Hepatocyte (in vitro differentiated cells): Measurements from ENCODE around the gene TEX29. TPM values are rescaled to one million over a fixed set of nuclear protein-coding genes. Genes with fewer than 3 reads are reported as not detected.

ENCODE experiments used
- DNase-seq: peaks from one replicate; pipeline ENCODE4 v3.0.0-alpha.2; 2016; ENCODE audit warnings: low spot score
- H2AFZ ChIP-seq: fragments of 200-600 bp; sonication (generic); 2 replicates; pipeline ENCODE4 v1.6.0; 2016; ENCODE audit warnings: antibody characterized with exemption, mild to moderate bottlenecking
- H3K27ac ChIP-seq: fragments of 200-600 bp; sonication (generic); 2 replicates; pipeline ENCODE4 v1.5.1; 2016; ENCODE audit warnings: mild to moderate bottlenecking
- H3K27me3 ChIP-seq: fragments of 200-600 bp; sonication (generic); 2 replicates; pipeline ENCODE4 v1.6.1; 2016
- H3K36me3 ChIP-seq: fragments of 200-600 bp; sonication (generic); replicated peaks from 2 replicates; pipeline ENCODE4 v1.5.1; 2016; ENCODE audit warnings: low read depth; ENCODE audit not compliant: insufficient read depth
- H3K4me1 ChIP-seq: fragments of 200-600 bp; sonication (generic); 2 replicates; pipeline ENCODE4 v1.5.1; 2016; ENCODE audit warnings: mild to moderate bottlenecking, moderate library complexity; ENCODE audit not compliant: insufficient read depth
- H3K4me2 ChIP-seq: fragments of 200-600 bp; sonication (generic); 2 replicates; pipeline ENCODE4 v1.6.0; 2016
- H3K4me3 ChIP-seq: fragments of 200-600 bp; sonication (generic); 2 replicates; pipeline ENCODE4 v1.5.1; 2016; ENCODE audit warnings: mild to moderate bottlenecking
- H3K79me2 ChIP-seq: fragments of 200-600 bp; sonication (generic); 2 replicates; pipeline ENCODE4 v1.6.0; 2017; ENCODE audit warnings: mild to moderate bottlenecking
- H3K9me2 ChIP-seq: fragments of 200-600 bp; sonication (generic); replicated peaks from 2 replicates; pipeline ENCODE4 v1.6.0; 2017; ENCODE audit warnings: mild to moderate bottlenecking; ENCODE audit not compliant: insufficient read depth
- H3K9me3 ChIP-seq: fragments of 200-600 bp; sonication (generic); 2 replicates; pipeline ENCODE4 v1.5.1; 2016; ENCODE audit warnings: low read depth, mild to moderate bottlenecking
- H4K20me1 ChIP-seq: fragments of 200-600 bp; sonication (generic); 2 replicates; pipeline ENCODE4 v1.6.0; 2016; ENCODE audit warnings: mild to moderate bottlenecking; ENCODE audit not compliant: insufficient read depth, poor library complexity, severe bottlenecking
- CTCF ChIP-seq: fragments of 200-600 bp; sonication (generic); IDR thresholded peaks from 2 replicates; pipeline ENCODE4 v1.5.1; 2016; ENCODE audit warnings: antibody characterized with exemption, mild to moderate bottlenecking; ENCODE audit not compliant: poor library complexity
- EZH2 ChIP-seq: fragments of 200-600 bp; sonication (generic); IDR thresholded peaks from 2 replicates; pipeline ENCODE4 v1.6.1; 2016; ENCODE audit warnings: antibody characterized with exemption, mild to moderate bottlenecking, borderline replicate concordance
- EZH2phosphoT487 ChIP-seq: fragments of 200-600 bp; sonication (generic); IDR thresholded peaks from one replicate; pipeline ENCODE4 v1.6.1; 2018; ENCODE audit warnings: antibody characterized with exemption, mild to moderate bottlenecking, low read depth, moderate library complexity; ENCODE audit not compliant: unreplicated experiment, severe bottlenecking
- WGBS: methylation state at CpG from one replicate; pipeline ENCODE4 v1.1.6; 2016; ENCODE audit warnings: low lambda C conversion rate; ENCODE audit errors: missing lambda C conversion rate; 5-methylcytosine and 5-hydroxymethylcytosine counted together
- polyA plus RNA-seq: library from polyadenylated mRNA; unstranded; fragments of >200 nt; fragmentation: Nextera tagmentation; extraction: Ambion mirVana; gene quantifications from 2 replicates; pipeline ENCODE4 v1.2.1, GENCODE V29; 2016
- total RNA-seq: library from RNA; depleted of rRNA; stranded (reverse); fragments of >200 nt; gene quantifications from 2 replicates; pipeline ENCODE4 v1.2.3, GENCODE V29; 2014

The TEX29 gene
- total and polyA plus RNA-seq, 2 experiments from 2014 or later: 0.83 to 1.8 TPM

DNA sequence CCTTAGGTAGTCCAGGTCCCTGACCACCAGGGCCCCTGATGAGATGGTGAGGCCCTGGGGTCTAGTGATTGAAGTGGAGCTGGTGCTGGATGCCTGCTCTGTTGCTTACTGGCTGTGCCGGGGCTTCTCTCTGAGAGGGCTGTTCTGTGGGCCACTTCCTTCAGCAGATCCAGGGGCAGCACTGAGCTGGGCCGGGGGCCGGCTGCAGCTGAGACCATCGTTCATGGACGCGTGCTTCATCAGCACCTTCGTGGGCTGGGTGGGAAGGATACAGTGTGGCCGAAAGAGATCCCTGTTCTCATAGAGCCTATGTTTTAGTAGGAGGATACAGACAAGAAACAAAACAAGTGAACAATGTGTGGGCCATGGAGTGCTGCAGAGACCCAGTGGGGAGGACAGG, 33.2 kb upstream of the TEX29 start:
- no peaks in the 10 kb centered on the region for H3K9me2 ChIP-seq
- H2AFZ ChIP-seq: no peak overlapping the region
- H3K9me3 ChIP-seq: no peaks in the 10 kb centered on the region
- H3K27ac ChIP-seq: no peak overlapping the region
- no peak overlapping the region for H3K4me2 ChIP-seq
- no peaks in the 10 kb centered on the region for H3K27me3 ChIP-seq
- no peak for DNase-seq
- H3K36me3 ChIP-seq: no peaks in the 10 kb centered on the region
- H3K4me1 ChIP-seq: no peaks in the 10 kb centered on the region
- TF ChIP-seq CTCF: no peak
- TF ChIP-seq EZH2: no peak
- TF ChIP-seq EZH2phosphoT487: no peak
- H3K4me3 ChIP-seq: no peak overlapping the region
- no peaks in the 10 kb centered on the region for H3K79me2 ChIP-seq
- 97% methylated on average over 8 of the region's 8 CpGs for WGBS
- H4K20me1 ChIP-seq: no peaks in the 10 kb centered on the region

DNA sequence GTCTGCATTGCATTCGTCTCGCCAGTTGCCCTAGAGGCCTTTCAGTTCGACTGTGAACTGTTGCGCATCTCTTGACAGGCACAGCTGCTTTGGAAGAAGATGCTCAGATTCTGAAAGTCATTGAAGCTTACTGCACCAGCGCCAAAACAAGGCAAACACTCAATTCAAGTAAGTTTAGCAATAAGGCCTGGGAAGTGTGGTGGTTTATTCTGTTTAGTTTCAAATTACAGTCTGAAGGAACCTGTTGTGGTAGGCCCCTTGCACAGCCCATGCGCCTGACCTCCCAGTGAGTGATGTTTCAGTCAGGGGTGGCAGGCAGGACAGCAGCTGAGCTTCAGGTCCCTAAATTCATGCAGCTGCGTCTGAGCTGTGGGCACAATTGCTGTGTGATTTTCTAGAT, 32.2 kb upstream of the TEX29 start:
- Histone ChIP-seq H3K79me2 (no peaks in the 10 kb centered on the region), H3K9me3 (no peaks in the 10 kb centered on the region), H3K36me3 (no peaks in the 10 kb centered on the region), H3K27ac (no peak overlapping the region), H3K27me3 (no peaks in the 10 kb centered on the region), H2AFZ (no peak overlapping the region), H3K9me2 (no peaks in the 10 kb centered on the region), H3K4me1 (no peaks in the 10 kb centered on the region), H4K20me1 (no peaks in the 10 kb centered on the region), H3K4me2 (no peak overlapping the region), H3K4me3 (no peak overlapping the region)
- no peak for DNase-seq
- TF ChIP-seq EZH2phosphoT487 (no peak), CTCF (no peak), EZH2 (no peak)
- 91% methylated on average over 7 of the region's 7 CpGs for WGBS

DNA sequence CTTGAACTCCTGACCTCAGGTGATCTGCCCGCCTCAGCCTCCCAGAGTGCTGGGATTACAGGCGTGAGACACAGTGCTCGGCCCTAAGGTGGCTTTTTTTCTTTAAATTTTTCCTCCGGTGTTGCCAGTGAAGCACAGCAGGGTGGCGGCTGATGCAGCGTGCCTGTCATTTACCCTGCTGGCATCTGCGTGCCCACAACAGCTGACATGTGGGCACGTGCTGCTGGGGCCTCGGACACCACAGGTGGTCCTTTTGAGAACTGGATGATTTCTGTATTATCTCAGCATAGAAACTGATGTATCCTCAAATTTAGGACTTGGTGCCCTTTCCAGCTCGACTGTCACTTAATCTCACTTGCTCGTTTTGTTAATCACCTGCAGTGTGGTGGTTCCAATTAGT, 31.2 kb upstream of the TEX29 start:
- Histone ChIP-seq H3K4me2 (no peak overlapping the region), H3K9me2 (no peaks in the 10 kb centered on the region), H3K36me3 (no peaks in the 10 kb centered on the region), H4K20me1 (no peaks in the 10 kb centered on the region), H2AFZ (no peak overlapping the region), H3K9me3 (no peaks in the 10 kb centered on the region), H3K4me1 (no peaks in the 10 kb centered on the region), H3K27me3 (no peaks in the 10 kb centered on the region), H3K4me3 (no peak overlapping the region), H3K27ac (no peak overlapping the region), H3K79me2 (no peaks in the 10 kb centered on the region)
- TF ChIP-seq EZH2 (no peak), CTCF (no peak), EZH2phosphoT487 (no peak)
- WGBS: 96% methylated on average over 11 of the region's 11 CpGs
- DNase-seq: no peak

GRCh38 chr13:111291908-111292307, 28.5 kb upstream of the TEX29 start:
- Histone ChIP-seq H2AFZ (no peak overlapping the region), H3K4me3 (no peak overlapping the region), H4K20me1 (no peaks in the 10 kb centered on the region), H3K36me3 (no peaks in the 10 kb centered on the region), H3K4me1 (no peaks in the 10 kb centered on the region), H3K27ac (no peak overlapping the region), H3K4me2 (no peak overlapping the region), H3K27me3 (no peaks in the 10 kb centered on the region), H3K9me3 (no peaks in the 10 kb centered on the region), H3K79me2 (no peaks in the 10 kb centered on the region), H3K9me2 (no peaks in the 10 kb centered on the region)
- no peak for TF ChIP-seq CTCF
- no peak for TF ChIP-seq EZH2phosphoT487
- WGBS: 97% methylated on average over 14 of the region's 14 CpGs
- DNase-seq: no peak
